D341Med (cell line): Measurements from ENCODE around the gene SPOCK1.
A peak's percentile ranks its signal among the peaks of the same experiment; 100 is the strongest.

ENCODE experiments used
- DNase-seq: peaks from one replicate; pipeline ENCODE4 v3.0.0; 2012; ENCODE audit warnings: low spot score

SPOCK1 gene

DNA sequence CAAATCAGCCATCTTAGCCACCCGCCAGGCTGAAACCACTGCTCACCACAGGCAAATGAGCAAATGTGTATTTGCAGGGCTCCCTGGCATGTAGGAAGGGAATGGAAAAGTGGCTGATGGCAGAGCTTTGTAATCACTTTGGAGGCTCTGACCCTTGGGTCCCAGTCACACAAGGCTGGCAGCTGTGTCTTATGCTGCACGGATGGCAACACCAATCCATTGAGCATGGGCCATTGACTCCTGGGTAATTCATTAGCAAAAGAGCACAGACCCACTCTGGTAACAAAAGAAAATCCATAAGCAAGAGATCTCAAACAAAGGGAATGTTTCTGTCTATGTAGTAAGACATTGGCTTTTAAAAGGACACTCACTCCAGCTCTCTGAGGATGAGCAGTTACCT, 57.6 kb downstream of the SPOCK1 start:
- DNase-seq, result no peak

DNA sequence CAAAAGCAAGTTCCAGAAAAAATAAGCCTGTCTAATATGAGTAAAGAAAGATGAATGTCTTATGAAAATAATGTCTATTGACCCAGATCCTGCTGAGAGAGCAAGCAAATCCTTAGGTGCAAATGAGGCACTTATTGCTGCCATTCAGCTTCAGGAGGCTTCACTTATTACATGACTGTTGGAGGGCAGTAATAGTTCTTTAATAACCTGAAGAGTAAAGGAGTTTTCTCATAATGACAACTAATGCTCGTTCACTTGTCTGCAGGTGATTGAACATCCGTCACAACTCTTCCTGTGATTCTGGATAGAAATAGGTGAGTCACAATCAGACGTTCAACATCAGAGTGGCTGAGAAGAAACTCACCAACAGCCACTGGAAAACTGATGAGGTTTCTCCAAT, 58.3 kb downstream of the SPOCK1 start:
- no peak for DNase-seq

DNA sequence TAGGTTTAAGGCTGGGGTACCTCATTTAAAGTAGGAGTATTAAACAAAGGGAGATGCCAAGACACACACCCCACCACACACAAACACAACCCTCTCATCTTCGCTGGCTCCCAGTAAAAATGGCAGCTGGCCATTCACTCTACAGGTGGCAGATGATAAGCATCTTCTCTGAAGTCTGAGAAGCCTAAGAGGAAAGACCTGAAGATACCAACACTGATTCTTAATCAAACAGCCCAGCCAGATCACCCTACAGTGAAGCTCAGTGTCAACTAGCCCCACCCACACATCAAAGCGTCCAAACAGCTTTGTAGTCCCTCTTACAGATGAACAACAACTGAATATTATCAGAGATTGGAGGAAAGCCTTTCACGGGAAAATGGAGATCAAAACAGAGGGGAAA, 59.5 kb downstream of the SPOCK1 start:
- no peak for DNase-seq

DNA sequence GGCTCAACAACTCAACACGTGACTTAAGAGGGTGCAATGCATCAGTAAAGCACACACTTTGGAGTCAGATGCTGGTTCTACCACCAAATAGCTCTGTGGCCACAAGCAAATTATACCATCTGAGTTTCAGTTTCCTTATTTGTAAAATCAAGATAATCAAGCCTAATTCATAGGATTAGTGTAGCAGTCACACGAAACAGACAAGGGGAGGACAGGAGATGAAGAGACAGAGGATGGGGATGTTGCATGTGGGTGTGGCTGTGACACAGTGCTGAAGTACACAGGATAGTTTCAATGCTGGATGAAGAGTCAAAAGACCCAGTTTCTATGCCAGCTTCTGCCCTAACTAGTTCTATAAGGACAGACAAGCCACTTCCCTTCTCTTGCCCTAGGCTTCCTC, 60.2 kb downstream of the SPOCK1 start:
- DNase-seq, result no peak

DNA sequence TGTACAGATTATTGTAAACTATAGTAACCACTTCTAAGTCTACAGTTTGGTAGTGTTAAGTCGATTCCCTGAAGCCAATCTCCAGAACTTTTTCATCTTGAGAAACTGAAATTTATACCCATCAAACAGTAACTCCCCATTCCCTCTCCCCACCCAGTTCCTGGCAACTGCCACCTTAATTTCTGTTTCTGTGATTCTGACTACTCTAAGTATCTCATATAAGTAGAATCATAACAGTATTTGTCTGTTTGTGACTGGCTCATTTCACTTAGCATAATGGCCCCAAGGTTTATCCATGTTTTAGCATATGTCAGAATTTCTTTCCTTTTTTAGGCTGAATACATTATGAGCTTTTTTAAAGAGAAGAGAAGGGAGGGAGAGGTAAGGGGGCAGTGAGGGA, 61.4 kb downstream of the SPOCK1 start:
- no peak for DNase-seq

DNA sequence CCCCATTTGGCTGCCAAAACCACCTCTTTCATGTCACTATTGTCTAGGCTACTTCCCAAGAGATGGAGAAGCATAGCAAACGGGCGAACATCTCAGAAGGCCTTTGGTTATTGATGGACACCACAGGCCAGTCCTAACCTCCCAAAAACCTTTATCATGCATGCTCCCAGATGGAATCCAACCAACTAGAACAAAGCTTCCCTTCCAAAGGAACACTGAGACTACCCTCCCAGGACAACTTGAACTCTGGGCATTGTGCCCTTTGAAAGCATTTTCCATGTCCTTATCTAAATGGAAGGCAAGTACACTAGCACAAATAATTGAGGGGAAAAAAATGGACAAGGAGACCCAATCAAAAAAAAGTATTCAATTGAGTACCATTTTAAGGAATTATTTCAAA, 65.6 kb downstream of the SPOCK1 start:
- no peak for DNase-seq

DNA sequence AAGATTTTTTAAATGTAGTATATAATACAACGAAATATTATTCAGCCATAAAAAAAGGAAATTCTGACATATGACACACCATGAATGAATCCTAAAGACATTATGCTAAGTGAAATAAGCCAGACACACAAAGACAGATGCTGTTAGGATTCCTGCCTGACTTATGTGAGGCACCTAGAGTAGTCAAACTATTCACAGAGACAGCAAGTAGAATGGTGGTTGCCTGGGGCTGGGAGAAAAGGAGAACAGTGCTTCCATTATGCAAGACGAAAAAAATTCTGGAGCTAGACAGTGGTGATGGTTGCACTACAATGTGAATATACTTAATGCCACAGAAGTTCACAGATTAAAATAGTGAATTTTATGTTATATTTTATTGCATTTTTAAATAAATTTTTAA, 66.8 kb downstream of the SPOCK1 start:
- no peak for DNase-seq

DNA sequence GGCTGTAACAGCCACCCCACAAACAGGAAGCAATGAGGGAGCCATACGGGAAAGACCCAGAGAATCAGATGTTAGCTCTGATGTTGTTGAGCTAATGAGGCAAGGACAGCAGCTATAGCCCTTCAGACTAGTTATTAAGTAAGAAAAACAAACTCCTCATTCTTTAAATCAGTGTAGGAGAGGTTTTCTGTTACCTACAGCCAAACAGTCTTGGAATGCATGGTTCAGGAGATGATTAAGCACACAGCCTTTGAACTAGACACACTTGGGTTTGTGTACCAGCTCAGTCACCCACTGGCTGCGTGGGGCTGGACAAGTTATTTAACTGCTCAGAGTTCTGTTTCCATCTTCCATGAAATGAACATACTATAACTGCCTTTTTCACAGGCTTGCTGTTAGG, 68.1 kb downstream of the SPOCK1 start:
- DNase-seq, result no peak

DNA sequence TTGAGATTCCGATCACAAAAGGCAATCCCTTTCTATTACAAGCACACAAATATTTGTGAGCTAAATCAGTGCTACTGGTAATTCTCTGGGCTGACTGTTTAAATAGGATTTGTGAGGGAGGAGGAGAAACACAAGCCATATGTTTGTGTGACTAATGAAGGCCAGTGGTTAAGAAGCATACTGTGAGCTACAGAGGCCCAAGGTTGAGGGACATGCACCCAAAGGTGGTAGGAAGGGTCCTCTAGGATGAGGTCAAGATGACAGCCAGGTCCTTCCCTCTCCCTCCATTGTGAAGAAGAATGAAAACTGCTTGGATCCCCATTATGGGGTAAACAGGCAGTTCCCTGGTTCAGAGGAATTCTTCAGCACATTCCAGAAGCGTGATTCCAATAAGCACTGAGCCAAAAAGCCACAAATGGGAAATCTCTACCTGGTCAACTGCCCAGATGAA, 83.9 kb downstream of the SPOCK1 start:
- no peak for DNase-seq

DNA sequence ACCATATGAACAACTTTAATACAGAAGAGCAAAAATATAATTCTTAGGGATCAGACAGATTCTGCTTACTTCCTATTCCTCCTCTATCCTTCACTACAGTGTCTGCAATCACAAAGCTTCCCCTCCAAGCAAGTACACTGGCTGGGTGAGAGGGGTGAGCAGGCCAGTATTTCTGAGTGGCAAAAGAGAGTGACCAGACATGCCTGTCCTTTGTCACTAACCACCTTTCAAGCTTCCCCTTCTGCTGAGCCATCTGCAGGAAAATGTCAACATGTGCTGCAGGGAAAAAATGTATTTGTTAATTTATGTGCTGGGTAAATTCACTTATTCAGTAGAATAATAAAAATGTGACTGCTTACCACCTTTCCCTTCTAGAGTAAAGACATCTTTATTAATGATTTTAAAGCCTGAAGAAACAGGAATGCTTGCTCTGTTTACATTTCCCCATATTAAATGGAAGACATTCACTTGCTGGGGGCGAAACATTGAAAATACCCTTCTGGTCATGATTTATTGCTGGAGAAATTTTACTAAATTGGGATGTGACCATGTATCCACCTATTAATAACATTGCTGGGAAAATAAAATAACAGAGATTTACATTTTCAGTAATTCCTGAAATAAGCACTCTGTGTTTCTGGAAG, 84.9 kb downstream of the SPOCK1 start:
- DNase-seq, result no peak

DNA sequence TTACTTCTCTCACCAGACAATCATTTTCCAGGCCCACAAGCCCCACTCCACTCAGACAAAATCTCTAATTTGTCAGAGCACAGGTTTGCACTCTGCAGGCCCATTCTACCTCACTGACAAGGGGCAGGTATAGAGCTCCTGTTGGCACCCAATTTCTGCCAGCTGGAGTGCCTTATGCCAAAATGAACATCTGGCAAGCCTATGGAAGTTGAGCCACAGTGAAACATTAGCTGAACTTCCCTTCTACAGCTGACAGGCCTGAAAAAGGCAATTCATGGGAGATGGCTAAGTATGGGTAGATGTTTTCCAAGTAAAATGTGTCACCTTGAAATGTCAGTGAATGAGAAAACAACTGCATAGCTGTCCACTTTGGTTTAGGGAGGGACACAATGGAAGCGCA, 87.0 kb downstream of the SPOCK1 start:
- DNase-seq, result no peak

DNA sequence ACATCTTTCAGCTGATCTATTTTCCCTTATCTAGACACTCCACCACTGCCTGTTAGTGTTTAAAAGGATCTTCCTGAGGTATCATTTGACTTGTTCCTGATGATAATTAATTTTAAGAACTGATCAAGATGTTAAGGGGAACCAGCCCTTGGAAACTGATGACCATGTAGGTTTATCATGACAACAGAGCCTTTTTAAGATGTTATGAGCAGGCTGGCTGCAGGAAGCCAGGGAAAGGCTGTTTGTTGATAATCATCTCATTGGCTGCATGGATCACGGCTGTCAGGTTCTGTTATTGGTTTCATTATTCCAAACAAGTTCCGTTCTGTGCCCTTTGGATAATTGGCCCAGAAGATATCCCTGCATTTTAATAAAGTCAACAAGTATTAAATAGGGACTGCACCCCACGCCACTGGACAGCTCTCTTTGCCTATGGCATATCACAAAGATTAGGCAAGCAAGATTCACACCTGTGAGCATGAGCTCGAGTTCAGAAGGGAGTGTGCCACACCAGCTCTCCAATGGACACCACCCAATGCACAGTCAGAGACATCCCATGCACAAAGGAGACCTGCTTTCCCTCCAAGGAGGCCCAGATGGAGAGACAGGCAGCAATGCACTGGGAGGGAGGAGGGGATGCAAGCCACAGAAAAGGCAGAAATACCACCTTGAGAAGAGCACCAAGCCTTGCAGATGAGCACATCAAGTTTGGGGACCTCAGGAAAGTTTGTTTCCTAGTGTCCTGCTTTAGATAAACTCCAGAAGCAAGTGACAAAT, 88.7 kb downstream of the SPOCK1 start:
- DNase-seq, result no peak

DNA sequence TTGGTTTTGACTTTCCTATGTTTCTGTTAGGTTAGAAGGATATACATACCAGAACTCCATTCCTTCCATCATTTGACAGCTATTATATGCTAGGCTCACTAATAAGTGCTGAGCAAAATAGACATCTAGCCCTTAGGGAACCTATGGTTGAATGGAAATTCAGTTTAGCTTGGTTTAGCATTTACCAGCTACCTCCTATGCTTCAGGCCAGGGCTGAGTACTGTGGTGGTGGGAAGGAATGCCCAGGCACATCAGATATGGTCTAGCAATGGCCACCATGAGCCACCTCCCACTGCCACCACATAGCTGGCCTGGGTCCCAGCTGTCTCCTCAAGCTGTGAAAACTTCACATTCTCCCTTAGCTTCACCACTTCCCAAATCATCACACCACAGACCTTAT, 89.4 kb downstream of the SPOCK1 start:
- no peak for DNase-seq

DNA sequence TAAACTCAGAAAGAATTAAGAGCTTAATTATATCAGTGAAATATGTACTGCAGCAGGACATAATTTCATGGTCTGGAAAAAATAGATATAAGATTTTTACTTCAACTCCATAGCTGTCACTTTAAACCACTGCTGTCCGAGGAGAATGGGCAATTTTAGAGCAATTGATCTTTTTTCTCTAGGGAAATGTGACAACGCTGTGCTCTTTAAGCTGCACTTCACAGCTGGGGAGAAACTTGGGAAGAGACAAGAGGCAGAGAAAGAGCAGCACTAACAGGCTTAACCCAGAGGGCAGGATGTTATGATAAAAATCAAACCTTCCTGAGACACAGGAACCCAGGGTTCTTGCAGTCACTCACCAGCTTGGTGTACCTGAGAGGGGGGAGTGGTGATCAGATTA, 92.0 kb downstream of the SPOCK1 start:
- no peak for DNase-seq

DNA sequence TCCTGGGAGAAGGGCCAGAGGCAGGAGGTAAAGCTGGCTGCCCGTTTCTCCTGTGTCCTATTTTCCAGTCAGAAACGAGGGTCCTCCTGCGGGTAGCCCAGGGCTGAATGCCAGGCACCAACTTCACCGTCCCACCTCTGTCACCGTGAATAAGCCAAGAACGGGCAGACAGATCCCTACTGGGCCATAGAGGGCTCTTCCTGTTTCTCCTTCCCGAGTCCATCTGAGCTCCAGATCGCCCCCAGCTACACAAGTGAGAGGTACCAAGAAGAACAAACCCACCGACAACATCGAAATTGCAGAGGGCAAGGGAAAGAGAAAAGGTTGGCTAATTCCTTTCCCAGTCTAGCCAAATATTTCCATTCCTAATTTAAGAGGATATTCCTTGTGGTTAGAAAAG, 93.7 kb downstream of the SPOCK1 start:
- DNase-seq, result peak; percentile 37

DNA sequence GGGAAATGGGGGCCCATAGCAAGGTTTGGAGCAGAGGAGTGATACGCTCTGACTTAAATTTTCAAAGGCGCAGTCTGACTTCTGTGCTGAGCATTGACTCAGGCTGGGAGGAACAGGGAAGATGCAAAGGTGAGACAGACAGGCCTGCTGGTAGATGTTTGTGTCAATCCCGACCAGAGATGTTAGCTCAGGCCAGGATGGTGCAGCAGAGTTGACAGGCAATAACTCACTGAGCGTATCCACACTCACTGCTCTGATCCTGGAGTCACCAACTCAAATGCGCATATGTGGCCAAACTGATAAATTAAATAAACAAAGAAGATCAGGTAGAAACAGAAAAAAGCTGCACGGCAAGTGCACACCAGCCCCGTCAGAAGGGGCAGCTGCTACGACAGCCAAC, 95.3 kb downstream of the SPOCK1 start:
- DNase-seq, result no peak

DNA sequence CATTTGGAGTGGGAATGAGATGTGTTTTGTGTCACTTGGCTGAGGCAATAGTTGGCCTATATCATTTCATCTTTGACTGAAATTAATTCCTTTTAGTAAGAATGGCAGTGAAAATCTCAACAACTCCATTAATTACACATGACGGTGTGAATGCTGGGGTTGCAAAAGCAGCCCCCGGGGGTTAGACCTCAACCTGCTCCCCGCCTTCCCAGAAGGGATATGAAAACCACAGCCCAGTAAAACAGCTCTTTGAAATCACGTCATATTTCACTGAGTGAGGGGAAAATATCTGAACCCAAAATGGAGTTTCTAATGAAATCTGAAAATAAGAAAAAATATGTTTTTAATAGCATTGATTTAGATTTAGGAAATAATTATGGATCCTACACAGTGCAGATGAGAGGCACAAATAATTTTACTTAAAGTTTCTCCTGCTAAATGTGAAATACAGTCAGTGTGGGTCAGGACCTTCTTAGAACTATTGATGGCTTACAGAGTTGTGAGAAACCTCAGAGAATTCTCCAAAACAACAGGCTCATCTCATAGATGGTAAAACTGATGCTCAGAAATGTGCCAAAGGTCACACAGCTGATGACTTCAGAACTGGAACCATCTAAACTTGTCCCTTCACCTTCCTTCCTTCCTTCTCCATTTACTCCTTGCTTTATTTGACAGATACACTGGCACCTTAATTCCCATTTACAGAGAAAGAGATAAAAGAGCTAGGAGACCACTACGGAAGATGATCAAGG, 96.5 kb downstream of the SPOCK1 start:
- DNase-seq, result no peak

DNA sequence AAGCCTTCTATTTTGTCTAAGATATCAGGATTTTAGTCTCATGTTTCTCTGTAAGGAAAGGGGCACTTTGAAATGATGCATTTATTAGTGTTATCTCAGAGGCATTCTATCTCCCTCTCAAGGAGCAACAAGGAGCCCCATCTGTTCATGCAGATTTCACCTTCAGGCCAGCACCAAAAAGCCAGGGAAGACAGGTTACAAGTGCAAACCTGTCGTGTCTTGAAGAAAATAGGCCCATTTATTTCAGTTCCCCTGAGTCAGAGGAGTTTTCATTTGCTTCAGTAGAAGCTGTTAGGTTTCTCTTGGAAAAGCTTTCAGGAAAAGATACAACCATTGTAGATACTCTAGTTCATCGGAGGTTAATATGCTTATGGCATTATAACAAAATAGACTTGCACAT, 97.2 kb downstream of the SPOCK1 start:
- no peak for DNase-seq

DNA sequence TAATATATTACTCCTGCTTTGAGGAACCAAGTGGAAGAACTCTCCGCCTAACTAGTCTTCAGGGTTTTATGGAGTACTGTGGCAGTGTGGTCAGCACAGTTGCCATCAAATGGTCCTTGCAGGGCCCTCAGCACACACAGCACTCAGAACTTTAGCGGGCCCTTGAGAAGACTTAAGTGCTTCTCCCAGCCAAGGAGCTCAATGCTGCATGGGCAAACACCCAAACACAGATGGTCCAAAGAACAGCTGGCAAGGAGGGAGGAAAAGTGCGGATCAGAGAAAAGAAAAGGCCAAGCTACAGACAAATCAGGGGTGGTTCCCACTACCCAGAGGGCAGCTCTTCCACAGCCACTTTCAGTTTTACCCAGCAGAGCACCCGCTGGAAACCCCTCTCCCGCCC, 98.6 kb downstream of the SPOCK1 start:
- DNase-seq, result no peak

DNA sequence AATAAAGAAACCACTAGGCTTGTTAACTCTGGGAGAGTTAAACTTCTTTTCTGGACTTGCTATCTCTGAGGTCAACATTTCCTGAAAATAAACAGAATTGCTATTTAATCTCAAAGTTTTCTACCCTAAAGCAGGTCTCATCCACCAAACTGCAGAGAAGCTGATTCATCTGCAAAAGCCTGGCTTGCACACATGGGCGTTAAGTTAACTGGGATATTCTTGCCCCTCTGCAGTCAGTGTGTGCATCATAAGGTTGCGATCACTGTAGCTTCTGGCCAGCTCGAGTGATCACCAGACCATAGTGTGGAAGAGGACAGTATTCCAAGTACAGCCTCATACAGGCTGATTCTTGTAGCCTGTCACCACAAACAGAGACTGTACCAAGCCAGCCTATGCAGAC, 99.2 kb downstream of the SPOCK1 start:
- DNase-seq, result no peak

DNA sequence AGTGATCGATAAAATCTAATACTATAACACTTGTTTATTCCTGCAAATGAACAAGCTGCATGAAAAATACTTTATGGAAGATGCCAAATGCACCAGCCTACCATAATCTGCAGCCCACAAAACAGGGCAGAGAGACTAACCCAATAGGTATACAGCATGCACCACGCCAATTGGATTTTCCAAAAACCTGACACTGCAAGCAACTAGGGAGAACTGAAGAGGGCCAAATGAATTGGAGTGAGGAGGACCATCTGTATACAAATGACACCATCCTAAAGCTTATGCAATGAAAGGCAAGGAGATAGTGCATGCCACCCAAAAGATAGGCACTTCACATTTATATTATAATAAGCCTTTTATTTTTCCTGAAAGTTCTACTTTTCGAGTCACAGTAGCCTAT, 100.4 kb downstream of the SPOCK1 start:
- no peak for DNase-seq

DNA sequence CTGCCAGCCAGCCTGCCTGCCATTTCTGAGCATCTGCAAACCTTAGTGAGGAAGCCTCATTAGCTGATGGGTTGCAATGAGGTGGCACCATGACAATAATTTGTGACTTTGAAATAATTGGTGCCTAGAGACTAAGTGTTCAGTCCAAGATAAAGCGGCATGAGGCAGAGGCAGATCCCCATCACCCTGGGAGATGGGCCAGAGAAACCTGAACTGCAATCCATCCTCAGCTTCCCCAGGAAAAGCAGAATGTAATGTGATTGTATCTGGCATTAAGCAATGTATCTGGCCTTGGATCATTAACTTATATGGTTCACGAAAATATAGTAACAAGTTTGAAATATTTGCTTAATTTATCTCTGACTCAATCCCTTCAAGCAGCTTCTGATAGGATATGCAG, 101.0 kb downstream of the SPOCK1 start:
- no peak for DNase-seq

DNA sequence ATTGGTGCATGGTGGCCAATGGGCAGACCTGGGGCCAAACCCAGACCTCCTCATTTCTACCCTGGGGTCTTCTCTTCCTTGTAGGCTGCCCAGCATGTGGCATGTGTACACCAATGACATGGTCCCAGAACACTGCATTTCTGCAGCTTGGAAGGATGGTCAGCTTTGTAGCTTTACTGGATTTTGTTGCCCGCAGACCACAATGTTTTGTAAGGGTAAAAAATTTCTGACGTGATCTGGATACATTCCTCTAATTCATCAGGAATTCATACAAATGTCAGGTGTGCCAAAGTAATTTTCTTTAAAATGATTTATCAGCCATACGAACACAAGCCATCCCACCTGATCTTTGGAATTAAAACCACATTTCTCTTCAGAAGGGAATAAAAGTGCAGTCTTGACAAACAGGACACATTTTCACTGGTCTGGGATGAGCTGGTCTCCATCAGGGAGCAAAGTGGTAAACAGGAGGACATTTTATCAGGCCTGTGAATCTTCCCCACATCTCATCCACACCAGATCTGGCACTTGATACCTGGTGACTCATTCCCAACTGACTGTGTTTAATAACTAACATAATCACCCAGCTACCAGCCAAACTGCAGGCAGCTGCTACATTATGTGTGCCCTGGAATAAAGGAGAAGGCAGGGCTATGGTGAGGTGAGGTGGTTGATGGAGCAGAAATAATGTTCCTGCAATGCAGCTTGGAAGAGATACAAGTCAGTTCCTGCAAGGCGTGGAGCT, 103.9 kb downstream of the SPOCK1 start:
- no peak for DNase-seq
